C4-2B (cell line): Measurements from ENCODE around the gene EXOC6B.

Source experiments
- H3K27ac ChIP-seq: fragments of 450-650 bp; 2 replicates; pipeline ENCODE4 v1.5.1; 2017
- ZFX ChIP-seq: fragments of 450-650 bp; IDR thresholded peaks from 2 replicates; pipeline ENCODE4 v1.6.1; 2017
- TF ChIP-seq, protein P1 (sequence below): fragments of 450-650 bp; conservative IDR thresholded peaks from 2 replicates; pipeline ENCODE4 v1.5.1; 2017; ENCODE audit warnings: mild to moderate bottlenecking

EXOC6B gene

DNA sequence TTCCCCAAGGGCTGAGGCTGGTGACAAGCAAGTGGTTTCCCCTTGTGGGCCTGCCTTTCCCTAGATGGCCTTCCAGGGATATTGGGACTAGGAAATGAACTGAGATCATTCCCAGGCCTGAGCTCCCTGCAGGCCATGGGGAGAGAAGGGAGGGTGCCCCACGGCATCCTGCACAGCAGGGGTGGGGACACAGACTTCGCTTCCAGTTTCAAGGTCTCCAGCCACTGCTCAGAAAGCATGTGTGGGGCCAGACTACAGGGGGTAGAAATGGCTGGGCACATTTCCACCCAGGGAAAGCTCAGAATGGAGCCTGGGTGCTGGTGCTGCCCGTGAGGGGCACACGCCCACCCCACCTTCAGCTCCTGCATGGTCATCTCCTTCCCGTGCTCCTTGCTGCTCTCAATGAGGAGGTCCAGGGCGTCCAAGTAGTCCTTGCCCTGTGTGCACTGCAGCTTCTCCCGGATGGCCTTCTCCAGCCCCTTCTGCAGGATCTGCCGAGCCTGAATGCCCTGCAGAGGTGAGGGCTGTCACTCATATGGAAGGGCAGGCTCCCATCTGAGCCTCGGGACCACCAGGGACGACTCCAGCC is 691.3 kb downstream of the EXOC6B start:
- no peak overlapping the region for H3K27ac ChIP-seq
- TF ChIP-seq, protein P1, sequence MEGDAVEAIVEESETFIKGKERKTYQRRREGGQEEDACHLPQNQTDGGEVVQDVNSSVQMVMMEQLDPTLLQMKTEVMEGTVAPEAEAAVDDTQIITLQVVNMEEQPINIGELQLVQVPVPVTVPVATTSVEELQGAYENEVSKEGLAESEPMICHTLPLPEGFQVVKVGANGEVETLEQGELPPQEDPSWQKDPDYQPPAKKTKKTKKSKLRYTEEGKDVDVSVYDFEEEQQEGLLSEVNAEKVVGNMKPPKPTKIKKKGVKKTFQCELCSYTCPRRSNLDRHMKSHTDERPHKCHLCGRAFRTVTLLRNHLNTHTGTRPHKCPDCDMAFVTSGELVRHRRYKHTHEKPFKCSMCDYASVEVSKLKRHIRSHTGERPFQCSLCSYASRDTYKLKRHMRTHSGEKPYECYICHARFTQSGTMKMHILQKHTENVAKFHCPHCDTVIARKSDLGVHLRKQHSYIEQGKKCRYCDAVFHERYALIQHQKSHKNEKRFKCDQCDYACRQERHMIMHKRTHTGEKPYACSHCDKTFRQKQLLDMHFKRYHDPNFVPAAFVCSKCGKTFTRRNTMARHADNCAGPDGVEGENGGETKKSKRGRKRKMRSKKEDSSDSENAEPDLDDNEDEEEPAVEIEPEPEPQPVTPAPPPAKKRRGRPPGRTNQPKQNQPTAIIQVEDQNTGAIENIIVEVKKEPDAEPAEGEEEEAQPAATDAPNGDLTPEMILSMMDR = no peak
- TF ChIP-seq ZFX = no peak

DNA sequence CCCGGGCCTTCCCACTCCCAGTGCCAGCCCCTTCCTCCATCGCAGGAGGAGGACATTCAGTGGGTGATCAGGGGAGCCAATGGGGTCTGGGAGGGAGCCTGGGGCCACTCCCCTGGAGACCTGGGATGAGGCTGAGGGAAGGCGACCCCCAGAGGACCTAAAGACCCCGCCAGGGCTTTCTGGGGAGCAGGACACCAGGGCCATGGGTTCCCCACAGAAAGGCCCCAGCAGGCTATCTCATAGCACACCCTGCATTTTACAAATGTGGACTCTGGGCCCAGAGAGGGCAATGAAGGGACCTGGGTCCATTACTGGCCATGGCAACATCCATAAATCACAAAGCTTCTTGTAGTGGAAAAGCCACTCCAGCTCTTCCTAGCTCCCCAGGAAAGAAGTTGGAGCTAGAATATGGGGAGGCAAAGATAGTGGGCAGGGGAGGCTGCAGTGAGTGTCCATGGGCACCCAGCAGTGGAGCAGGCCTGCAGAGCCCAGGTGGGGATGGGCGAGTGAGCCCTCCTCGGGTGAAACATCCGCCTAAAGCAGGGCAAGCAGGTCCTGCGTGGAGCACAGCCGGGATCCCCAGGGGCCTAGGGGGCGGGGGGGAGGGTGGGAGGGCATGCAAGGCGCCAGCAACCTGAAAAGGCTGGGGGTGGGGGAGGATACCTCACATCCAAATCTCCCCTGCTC is 692.0 kb downstream of the EXOC6B start:
- TF ChIP-seq ZFX = no peak
- TF ChIP-seq, protein P1 = no peak
- H3K27ac ChIP-seq = no peak overlapping the region

DNA sequence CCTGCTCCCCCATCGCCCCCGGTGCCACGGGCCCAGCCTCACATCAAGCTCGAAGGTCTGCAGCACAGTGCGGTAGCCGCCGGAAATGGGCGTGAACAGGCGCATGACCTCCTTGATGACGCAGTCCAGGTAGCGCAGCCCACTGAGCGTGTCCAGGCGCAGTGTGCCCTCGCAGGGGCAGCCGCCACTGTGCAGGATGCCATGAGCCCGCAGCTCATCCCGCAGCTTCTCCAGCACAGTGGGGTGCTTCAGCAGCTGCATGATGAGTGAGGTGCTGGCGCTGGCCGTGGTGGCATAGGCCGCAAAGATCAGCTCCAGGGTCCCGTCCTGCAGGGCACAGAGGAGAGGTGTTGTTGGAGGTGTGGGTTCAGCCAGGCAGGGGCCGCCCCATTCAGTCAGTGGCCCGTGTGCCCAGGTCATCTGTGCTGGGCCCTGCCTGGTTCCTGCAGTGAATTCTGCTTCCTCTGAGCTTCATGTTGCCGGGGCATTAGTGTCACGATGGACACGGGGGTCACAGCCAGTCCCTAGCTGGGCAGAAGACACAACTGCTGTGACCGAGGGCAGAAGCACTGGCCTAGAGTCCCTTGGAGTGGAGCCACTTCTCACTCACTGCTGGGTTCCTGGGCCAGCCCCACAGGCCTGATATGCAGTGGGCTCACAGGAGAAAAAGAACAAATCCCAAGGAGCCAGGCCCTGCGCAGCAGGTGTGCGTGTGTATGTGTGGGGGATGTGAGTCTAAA is 692.7 kb downstream of the EXOC6B start:
- H3K27ac ChIP-seq = no peak overlapping the region
- TF ChIP-seq, protein P1 = no peak
- no peak for TF ChIP-seq ZFX

DNA sequence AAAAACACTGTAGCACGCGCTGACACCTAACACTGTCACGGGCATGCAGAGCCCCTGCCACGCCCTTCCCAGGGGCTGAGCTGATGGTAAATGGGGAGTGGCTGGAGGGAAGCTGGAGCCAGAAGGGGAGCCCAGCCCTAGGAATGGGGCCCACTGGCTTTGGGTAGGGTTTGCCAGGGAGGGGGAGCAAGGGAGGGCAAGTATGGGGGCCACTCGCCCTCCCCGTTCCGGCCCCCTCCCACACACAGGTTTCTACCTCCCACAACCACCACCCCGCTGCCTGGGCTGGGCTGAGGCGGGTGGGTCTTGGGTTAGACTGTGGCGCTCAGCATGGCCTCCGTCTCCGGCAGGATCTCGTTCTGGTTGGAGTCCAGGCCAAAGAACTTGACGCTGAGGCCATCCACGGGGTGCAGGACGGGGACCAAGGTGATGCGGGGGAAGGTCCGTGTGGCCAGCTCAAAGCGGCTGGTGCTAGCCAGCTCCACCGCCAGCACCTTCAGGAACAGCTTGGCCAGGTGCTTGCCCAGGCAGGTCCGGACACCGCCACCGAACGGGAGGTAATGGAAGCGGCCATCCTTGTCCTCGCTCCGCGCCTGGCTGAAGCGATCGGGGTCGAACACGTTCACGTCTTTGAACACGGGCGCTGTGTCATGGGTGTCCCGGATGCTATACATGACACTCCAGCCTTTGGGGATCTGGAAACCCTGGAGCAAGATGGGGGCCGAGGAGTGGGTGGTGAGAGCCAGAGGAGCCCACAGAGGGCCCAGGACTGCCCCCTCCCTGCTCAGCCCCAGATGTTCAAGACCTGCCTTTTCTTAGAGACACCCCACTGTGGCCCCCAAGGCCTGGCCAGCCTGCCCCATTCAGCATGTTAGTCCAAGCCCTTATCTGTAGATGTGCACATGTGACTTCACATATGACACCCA is 693.7 kb downstream of the EXOC6B start:
- H3K27ac ChIP-seq = no peak overlapping the region
- no peak for TF ChIP-seq ZFX
- TF ChIP-seq, protein P1 = no peak

DNA sequence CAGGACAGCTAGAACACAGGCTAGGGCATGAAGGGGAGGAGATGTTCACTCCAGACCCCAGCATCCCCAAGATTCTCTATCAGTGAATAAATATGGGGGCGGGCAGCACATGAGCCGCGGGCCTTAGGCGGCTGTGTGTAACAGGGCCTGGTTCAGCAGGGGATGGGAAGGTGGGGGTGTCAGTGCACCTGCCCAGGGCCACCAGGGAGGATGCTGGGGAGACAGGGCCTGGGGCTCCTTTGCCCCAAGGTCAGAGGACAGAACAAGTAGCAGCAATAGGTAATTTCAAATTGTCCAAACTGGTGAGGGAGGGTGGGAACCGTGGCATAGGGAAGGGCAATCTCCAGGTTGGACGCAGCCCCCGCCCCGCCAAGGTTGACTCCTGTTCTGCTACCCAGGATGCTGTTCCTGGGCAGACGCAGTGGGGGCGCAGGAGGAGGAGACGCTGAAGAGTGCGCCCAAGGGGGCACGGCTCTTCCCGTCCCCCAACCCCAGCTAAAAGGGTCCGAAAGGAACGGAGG is 694.4 kb downstream of the EXOC6B start:
- TF ChIP-seq ZFX = no peak
- TF ChIP-seq, protein P1 = no peak
- H3K27ac ChIP-seq = no peak overlapping the region

DNA sequence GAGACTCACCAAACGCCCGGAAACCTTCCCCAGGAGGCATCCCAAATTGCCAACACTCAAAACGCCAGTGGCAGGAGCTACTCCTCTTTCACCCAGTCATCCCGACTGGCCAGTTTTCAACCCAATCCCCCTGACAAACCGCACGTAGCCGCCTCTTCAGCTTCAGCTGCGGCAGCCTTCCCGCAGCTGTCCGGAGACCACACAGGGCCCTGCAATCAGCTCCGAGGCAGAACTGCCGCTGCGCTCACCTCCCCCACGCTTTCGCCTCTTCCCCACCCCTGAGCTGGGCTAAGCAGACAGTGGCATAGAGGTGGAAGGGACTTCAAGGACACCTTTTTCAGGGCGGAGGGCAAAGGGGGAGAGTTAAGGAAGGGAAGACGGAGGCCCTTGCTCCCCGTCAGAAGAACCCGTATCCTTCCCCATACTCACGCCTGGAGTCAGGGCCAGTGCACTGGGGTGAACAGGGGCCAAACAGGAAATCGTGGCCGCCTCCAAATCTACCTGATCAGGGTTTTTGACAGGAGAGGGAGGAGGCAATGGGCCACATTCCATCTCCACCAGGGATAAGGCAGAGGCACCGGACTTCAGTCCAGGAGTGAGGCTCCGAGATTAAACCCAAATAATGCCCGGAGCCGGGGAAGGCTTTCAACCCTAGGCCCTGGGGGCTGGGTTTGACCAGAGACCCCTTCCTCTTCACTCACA is 695.0 kb downstream of the EXOC6B start:
- no peak overlapping the region for H3K27ac ChIP-seq
- no peak for TF ChIP-seq ZFX
- TF ChIP-seq, protein P1 = no peak
